KOPT-K1 (cell line): ENCODE results near the gene RUFY1.
A peak's percentile ranks its signal among the peaks of the same experiment; 100 is the strongest.

Source experiments
- H3K27ac ChIP-seq: fragments of 200-600 bp; sonication (generic); 2 replicates; pipeline ENCODE4 v1.5.1; 2016; ENCODE audit warnings: antibody characterized with exemption, mild to moderate bottlenecking, low read depth, low read length; ENCODE audit not compliant: poor library complexity, severe bottlenecking
- H3K36me3 ChIP-seq: fragments of 200-600 bp; sonication (generic); 2 replicates; pipeline ENCODE4 v1.5.1; 2017; ENCODE audit warnings: antibody characterized with exemption, mild to moderate bottlenecking, low read length, moderate library complexity; ENCODE audit not compliant: insufficient read depth
- H3K9me3 ChIP-seq: fragments of 200-600 bp; sonication (generic); 2 replicates; pipeline ENCODE4 v1.5.1; 2017; ENCODE audit warnings: antibody characterized with exemption, low read length, mild to moderate bottlenecking; ENCODE audit not compliant: insufficient read depth, poor library complexity, severe bottlenecking

RUFY1 gene

DNA sequence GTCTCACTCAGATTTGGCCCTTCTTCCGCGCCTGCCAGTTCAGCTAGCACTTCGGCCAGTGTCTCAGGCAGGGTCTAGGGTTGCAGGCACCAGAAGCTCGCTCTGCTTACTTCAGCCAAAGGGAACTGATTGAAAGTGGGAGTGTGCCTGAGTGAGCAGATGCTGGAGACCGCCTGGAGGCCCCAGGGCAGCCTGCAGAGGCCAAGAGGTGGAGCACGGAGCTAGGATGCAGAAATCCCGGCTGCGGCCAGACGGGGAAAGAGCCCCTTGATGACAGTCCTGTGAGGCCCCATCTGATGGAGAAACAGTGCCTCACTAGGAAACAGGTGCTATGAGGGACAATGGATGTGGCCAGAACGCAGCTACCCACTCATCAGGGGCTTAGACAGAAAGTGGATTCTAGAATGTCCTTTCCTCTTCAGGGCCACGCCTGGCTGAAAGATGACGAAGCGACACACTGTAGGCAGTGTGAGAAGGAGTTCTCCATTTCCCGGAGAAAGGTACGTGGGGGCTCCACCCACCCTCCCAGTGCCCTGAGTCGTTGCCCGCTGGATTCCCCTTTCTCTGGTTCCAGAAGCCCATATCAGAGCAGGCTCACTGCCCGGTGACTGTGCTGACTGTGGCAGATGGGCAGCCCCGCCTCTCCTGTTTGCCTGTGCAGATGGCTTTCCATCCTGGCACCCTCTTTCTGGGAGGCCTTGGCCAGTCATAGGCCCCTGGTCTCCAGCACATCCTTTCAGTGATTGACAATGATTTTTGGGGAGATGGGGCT lies 57.0 kb downstream of the RUFY1 start:
- Histone ChIP-seq H3K36me3 (peaks cover 88% of the 10 kb centered on the region), H3K27ac (peak overlapping the region; percentile 58), H3K9me3 (no peaks in the 10 kb centered on the region)

GRCh38 chr5:179608131-179608581 lies 57.8 kb downstream of the RUFY1 start:
- H3K36me3 ChIP-seq: peaks cover 89% of the 10 kb centered on the region
- H3K27ac ChIP-seq: peak overlapping the region; percentile 58
- no peaks in the 10 kb centered on the region for H3K9me3 ChIP-seq

DNA sequence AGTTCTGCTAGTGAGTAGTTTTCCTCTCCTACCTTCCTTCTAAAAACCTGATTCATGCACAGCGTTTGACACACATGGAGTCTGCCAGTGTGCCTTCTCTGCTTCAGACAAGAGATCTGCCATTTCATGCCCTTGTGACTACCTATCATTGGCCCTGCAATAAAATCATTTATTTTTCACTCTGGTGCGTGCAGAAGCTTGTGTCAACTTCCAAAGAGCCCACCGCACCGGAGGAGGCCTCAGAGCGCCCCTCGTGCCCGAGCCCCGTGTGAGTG lies 59.4 kb downstream of the RUFY1 start:
- Histone ChIP-seq H3K36me3 (peaks cover 92% of the 10 kb centered on the region), H3K27ac (no peak overlapping the region), H3K9me3 (no peaks in the 10 kb centered on the region)

DNA sequence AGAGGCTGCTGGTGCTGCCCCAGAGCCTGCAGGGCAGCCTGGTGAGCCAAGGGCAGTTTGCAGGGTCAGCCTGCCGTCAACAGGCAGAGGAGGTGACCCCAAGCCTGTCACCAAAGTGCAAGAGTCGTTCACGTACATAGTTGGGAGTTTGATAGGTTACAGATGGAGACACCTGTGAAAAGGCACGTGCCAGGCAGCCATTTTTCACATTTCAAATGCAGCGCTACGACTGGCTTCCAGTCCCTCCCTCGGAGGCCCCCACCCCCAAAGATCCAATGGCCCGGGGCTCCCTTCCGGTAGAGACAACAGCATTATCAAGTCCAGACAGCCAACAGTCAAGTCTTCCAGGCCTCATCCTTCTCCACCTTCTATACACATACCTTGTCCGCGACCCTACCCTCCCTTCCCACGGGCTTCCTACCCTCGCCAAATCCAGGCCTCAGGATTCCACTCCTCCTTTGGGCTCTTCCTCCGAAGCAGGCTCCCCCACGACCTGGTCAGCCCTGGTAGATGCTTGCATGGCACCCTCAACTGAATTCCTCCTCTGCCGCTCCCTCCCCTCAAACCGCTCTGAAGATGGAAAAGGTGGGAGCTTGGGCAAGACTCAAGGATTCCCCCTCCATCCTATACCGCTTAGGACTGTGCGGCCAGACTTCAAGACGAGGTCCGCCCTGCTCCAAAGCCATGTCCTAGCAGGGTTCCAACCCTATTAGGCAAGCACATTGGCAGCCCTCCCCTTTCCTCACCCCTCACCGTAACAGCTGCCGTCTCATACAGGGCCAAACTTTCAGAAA lies 60.0 kb downstream of the RUFY1 start:
- Histone ChIP-seq H3K36me3 (peaks cover 92% of the 10 kb centered on the region), H3K27ac (no peak overlapping the region), H3K9me3 (no peaks in the 10 kb centered on the region)

DNA sequence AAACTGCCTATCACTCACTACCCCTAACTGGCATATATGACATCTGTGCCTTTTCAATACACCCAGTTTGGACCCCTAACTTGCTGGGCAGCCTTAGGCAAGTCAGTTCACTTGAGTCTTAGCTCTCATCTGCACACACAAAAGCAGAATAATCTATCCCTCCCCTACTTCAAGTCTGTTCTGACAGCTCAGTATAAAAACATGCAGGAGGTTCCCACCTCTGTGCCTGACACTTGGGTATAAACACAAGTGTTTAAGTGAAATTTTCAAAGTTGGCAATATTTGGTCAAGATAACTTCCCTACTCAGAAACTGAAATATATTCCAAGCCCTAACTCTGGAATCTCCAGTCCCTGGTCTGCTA lies 60.5 kb downstream of the RUFY1 start:
- no peak overlapping the region for H3K27ac ChIP-seq
- H3K36me3 ChIP-seq: peaks cover 92% of the 10 kb centered on the region
- no peaks in the 10 kb centered on the region for H3K9me3 ChIP-seq

DNA sequence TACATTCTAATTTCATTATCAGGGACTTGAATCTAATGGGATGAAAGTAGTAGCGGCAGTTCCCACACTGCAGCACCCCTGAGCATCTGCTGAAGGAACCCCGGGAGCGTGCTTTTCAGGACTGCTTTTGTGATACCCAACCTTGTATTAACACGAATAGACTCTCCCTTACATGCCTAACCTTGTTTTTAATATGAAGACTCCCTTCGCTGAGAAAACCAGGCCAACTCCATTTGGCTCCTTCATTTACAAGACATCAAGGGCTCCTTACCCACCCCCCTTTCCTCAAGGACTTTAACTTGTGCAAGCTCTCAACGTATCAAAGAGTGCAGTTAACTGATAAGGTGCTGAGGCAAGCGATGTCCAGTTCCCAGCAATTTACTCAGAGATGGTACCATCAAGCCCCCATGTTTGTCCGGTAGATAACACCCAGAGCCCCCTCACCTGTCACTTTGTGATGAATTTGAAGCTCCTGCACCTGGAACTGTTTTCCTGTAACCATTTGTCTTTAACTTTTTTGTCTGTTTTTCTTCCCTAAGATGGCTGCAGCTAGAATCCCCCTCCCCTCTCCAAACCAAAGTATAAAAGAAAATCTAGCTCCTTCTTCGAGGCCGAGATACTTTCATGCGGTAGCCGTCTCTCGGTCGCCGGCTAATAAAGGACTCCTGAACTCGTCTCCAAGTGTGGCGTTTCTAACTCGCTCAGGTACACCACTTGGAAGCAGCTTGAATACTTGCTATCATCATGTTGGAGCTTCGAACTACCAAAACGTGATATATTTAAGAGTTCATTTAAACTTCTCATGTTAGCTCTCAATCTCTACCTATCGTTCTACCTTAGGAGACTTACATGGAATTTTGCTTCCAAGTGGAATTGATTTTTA lies 62.5 kb downstream of the RUFY1 start:
- Histone ChIP-seq H3K27ac (no peak overlapping the region), H3K36me3 (peaks cover 92% of the 10 kb centered on the region), H3K9me3 (no peaks in the 10 kb centered on the region)

GRCh38 chr5:179613460-179614071 lies 63.2 kb downstream of the RUFY1 start:
- H3K36me3 ChIP-seq: peaks cover 99% of the 10 kb centered on the region
- H3K27ac ChIP-seq: no peak overlapping the region
- H3K9me3 ChIP-seq: no peaks in the 10 kb centered on the region

- Histone ChIP-seq H3K9me3 (no peaks in the 10 kb centered on the region), H3K36me3 (peaks cover 100% of the 10 kb centered on the region), H3K27ac (no peak overlapping the region)
These were observed 64.4 kb downstream of the RUFY1 start for GRCh38 chr5:179614745-179615144.

GRCh38 chr5:179615203-179615602 lies 64.8 kb downstream of the RUFY1 start:
- Histone ChIP-seq H3K36me3 (peaks cover 100% of the 10 kb centered on the region), H3K27ac (no peak overlapping the region), H3K9me3 (no peaks in the 10 kb centered on the region)

DNA sequence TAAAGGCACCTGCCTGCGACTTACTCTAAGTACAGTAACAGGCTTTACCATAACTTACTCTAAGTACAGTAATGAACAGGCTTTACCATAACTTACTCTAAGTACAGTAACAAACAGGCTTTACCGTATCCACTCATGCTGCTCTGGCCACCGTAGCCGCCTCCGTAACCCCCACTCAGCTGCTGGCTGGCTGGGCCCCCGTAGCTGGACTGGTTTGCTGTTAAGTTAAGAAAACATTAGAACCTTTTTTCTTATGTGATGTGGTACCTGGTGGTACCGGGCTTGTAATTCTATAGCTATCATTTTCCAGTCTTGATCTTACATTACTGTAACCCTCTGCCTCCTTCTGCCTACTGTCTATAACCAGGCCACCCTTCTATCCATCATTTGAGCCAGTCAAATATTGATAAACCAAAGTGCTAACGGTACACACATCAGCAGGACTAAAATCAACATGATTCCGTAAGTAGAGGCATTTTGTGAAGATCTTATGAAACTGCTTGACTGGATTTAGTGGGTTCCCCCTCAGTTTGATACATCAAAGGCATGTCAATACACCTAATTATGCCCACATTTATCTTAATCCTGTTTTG lies 65.7 kb downstream of the RUFY1 start:
- H3K9me3 ChIP-seq: no peaks in the 10 kb centered on the region
- H3K36me3 ChIP-seq: peaks cover 100% of the 10 kb centered on the region
- H3K27ac ChIP-seq: no peak overlapping the region

DNA sequence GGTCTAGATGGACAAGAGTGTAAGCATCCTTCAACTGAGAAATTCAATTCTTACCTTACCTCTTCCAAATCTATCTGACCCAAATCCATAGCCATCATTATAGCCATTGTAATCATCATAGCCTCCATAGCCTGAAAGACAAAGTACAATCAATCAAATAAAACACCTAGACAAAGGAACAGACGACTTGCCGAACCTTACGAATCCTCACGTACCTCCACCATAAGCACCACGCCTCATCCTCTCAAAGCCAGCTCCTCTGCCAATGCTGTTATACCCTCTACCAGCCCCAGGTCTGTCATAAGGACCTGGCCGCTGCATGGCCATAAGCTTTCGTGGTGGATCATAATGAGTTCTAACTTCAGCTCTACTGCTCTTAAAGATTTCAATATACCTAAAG lies 67.6 kb downstream of the RUFY1 start:
- Histone ChIP-seq H3K36me3 (peaks cover 97% of the 10 kb centered on the region), H3K27ac (no peak overlapping the region), H3K9me3 (no peaks in the 10 kb centered on the region)

GRCh38 chr5:179618923-179619554 lies 68.7 kb downstream of the RUFY1 start:
- peaks cover 86% of the 10 kb centered on the region for H3K36me3 ChIP-seq
- no peaks in the 10 kb centered on the region for H3K9me3 ChIP-seq
- no peak overlapping the region for H3K27ac ChIP-seq

GRCh38 chr5:179619776-179620175 lies 69.4 kb downstream of the RUFY1 start:
- peaks cover 79% of the 10 kb centered on the region for H3K36me3 ChIP-seq
- H3K27ac ChIP-seq: no peak overlapping the region
- H3K9me3 ChIP-seq: no peaks in the 10 kb centered on the region

GRCh38 chr5:179620293-179620692 lies 69.9 kb downstream of the RUFY1 start:
- H3K27ac ChIP-seq: peak overlapping the region; percentile 99
- H3K36me3 ChIP-seq: peaks cover 74% of the 10 kb centered on the region

More at GRCh38 chr5:179620293-179620692, 69.9 kb downstream of the RUFY1 start:
- no peaks in the 10 kb centered on the region for H3K9me3 ChIP-seq
